SHP77 (cell line): Measurements from ENCODE around the gene KCNH2.

Experiments
- DNase-seq, 2 experiments: peaks; one replicate each; lab custom pipeline; 2025; lab: John Stamatoyannopoulos, UW

KCNH2 gene

DNA sequence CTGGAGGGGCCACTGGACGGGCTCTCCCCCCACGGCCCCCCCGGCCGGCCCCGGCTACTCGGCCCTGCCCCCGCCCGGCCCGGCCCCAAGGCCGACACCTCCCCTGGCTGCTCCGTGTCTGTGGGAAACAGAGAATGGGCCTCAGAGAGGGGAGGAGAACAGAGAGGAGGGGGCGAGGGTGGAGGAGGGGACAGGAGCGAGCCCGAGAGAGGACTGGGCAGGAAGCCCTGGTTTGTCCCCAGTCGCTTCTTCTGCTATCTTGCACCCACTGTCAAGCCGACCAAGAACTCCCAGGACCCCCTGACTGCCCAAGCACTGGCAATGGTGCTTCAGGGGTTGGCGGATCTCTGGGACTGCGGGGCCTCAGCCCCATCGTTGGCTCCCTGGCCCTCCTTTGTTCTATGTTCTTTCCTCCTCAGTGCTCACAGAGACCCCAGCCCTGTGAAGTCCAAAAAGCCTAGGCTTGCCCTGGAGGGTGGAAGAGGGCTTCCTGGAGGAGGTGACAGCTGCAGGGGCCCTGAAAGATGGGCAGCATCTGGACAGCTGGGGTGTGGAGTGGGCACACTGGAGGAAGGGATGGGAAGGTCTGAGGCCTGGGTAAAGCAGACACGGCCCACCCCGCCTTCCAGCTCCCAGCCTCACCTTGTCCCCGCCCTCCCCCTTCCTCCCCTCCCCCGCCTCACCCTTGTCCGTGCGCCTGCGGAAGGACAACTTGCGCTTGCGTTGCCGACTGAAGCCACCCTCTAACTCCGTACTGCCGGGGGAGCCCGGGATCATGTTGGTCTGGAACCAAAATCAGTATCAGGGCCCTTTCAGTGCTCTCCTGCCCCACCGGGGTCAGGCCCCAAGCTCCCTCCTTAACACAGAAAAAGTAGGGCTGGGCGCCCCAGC is 30.1 kb downstream of the KCNH2 start:
- DNase-seq = no peak

DNA sequence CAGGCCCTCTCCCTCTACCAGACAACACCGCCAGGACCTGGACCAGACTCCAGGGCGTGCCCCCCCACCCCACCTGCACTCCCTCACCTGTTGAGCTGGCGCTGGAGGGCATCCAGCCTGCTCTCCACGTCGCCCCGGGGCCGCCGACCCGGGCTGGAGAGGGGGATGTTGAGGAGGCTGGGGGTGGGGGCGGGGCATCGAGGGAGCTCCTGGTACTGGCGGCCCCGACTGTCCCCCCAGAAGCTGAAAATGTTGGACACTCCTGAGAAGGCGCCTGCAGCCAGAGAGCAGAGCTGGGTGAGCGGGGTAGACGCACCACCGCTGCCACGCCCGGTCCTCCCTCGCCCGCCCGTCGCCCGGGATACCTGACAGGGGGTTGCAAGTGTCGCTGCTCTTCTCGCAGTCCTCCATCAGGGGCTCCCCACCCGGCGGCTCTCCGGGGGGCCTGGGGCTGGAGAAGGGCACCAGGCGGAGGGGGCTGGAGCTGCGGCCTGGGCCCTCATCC is 30.8 kb downstream of the KCNH2 start:
- DNase-seq = no peak

DNA sequence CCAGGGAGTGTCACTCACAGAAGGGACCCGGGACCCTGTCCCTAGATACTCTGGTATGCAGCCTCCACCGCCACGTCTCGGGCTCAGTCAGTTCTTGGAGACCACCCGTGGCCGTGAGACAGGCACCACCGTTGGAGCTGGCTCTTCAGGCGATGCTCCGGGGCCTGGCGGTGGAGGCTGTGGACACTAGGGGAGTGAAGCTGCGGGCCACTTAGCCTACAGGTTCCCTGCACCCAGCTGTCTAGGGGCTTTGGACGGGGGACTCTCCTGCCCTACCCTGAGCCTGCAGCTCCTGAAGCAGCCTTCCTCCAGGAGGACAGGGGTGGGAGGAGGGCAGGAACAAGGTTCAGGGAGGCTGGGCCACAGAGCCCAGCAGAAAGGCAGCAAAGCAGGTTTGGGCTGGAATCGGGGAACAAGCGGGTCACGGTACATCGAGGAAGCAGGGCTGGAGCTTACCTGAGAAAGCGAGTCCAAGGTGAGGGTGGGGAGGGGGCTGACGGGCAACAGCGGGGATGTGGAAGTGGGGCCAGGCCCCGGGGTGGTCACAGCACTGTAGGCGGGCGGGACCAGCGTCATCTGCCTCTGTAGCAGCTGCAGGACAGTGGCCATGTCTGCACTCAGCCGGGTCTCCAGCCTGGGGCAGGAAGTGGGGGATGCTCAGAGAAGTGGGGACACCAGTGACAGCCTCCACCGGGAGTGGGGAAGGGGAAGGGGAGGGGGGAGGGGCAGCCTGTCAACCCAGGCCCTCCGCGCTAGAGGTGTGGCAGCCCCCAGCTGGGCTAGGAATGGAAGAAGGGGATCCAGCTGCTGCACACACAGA is 31.5 kb downstream of the KCNH2 start:
- DNase-seq = no peak

DNA sequence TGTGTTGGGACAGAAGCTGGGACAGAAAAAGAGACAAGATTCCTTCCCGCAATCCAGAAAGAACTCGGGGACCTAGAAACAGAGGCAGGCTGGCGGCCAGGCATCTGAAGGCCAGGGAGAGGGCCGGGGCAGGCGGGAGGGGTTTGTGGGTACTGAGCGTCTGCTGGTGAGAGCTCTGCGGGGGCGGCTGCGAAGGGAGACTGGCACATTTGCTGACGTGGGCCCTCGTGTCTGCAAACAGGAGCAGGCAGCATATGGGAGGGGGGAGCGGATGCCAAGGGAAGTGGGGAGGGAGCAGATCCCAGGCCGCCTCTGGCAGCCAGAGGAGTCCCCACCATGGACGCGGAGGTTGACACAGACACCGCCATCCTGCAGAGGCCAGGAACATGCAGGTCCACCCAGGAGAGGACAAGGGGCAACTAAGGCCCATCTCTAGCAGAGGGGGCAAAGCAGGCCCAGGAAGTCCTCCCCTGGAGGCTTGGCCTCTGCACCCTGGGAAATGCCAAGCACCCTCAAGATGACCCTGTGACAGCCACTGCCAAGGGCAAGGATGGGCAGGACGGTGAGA is 32.2 kb downstream of the KCNH2 start:
- DNase-seq = no peak

DNA sequence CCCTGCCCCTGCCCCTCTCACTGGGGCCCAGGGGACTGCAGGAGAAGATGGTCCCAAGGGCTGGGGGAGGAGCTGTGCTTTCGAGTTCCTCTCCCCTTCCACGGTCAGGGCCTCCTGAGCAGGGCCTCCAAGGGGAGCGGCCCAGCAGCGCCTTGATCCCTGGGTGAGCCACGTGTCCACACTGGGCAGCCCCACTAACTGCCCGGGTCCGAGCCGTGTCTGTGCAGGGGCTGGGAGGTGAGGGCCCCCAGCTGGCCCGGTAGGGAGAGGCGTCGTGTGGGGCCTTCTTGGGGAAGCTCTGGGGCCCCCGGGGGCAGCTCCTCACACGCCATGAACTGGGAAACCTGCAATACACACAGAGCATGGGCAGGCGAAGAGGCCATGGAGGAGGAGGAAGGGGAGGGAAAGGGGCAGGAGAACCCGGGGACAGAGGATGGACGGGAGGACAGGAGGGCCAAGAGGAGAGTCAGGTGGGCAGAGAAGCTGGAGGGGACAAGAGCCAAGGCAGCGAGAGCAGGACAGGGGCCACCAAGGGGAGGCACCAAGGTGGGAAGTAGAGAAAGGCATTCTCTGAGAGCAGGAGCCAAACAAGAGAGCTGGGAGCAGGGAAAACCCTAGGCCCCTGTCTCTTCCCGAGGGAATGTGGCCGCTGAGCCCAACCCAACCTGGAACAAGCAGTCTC is 32.8 kb downstream of the KCNH2 start:
- no peak for DNase-seq

DNA sequence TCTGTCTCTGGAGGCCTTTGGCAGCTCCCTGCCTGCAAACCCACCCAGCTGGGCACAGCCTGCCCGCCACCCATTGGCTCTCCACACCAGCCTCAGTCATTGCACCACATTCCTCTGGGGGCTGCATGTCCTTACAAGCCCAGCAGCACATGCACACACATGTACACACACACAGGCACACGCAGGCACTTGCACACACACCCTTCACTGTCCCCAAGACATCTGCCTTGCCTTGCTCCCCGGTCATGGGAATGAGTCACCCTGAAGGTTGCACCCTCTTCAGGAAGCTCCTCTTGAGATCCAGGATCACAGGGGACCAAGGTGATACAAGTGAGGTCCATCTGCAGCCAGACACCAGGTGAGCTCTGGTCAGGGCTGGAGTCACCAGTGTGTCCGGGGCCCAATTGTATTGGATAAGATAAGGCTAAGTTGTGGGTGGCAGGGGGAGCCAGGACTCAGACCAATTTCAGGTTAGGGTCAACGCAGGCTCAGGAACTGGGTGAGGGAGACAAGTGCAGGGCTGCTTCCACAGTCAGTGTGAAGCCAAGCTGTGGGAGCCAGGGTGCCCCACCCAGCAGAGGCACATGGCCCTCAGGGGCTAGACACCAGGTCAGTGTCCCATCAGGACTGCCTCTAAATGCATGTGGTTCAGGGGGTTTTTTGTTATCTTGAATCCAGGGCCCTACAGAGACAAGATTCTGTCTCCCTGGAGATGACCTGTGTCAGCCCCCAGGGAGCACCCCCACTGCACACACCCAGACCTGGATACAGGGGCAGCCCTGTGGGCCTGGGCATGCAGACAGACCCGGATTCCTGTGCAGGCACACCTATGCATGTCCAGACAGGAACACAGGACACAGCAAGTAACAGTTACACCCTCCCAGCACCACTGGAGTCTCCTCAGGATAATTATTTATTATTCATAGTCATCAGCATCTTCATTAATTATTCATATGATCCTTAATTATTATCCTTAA is 33.8 kb downstream of the KCNH2 start:
- DNase-seq = no peak

DNA sequence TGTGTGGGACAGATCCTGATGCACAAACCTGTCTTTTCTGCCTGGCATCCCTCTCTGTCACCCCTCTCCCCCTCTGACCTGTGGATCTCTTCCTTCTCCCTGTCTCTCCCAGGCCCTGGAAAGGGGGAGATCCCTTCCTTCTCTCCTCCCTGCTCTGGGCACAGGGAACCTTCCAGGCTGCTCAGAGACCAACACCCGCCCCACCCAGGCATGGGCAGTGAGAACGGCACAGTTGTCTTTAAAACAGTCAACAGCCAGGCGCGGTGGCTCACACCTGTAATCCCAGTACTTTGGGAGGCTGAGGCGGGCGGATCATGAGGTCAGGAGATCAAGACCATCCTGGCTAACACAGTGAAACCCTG is 34.7 kb downstream of the KCNH2 start:
- DNase-seq = no peak

DNA sequence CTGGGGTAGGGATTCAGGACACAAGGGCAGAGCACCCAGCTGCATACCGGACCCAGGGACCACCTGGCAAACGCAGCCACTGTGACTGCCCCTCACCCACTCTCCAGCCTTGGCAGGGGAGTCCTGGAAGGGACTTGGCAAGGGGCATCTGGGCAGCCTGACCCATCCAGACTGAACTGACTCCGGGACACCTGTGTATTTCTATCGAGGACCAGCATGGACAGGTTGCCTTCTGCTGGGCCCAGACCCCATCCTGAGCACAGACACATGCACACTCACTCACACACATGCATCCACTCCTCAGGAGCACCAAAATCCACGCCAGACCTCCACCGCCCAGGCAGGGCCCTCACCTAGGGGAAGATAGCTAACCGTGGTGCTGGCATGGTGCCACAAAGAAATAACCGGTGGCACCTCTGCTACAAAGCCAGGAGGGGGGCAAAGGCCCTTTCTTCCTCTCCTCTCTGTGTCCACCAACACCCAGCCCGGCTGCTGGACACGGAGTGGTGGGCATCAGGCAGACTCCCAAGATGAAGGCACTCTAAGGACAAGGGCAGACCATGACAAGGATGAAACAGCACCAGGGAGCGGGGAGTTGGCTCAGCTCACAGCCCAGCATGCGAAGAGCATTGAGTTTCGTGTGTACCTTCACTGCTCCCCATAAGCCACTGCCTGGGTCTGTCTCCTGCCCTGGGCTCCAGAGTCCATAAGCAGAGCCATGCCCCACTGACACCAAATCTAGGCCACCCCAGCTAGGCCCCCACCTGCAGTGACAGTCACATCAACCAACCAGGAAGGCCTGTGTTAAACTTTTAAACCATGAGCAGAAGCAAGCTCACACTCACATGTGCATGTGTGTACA is 35.3 kb downstream of the KCNH2 start:
- DNase-seq = no peak

DNA sequence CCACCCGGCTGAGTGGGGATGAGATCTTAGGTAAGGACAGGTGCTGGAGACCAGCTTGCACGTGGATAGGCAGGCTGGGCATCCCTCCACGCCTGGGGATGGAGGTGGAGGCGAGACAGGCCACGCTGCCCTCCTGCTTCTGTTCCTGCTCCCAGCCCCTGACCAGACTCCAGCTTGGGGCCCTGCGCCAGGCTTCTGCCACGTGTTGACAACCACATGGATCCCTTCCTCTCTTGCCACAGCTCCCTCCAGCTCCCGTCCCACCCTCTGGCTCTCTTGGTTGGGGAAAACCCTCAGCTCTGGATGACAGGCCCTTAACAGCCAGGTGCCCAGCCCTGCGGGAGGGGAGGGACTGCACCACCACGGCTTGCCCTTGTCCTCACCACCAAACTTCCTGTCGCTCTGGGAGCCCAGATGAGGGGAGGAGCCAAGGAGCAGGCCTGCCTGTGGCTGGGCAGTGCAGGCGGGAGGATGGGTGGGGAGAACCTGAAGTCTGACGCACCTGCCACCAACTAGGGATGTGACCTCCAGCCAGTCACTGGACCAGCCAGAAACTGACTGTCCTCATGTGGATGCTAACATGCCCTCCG is 36.0 kb downstream of the KCNH2 start:
- peak; percentile 9 to 46 for DNase-seq

DNA sequence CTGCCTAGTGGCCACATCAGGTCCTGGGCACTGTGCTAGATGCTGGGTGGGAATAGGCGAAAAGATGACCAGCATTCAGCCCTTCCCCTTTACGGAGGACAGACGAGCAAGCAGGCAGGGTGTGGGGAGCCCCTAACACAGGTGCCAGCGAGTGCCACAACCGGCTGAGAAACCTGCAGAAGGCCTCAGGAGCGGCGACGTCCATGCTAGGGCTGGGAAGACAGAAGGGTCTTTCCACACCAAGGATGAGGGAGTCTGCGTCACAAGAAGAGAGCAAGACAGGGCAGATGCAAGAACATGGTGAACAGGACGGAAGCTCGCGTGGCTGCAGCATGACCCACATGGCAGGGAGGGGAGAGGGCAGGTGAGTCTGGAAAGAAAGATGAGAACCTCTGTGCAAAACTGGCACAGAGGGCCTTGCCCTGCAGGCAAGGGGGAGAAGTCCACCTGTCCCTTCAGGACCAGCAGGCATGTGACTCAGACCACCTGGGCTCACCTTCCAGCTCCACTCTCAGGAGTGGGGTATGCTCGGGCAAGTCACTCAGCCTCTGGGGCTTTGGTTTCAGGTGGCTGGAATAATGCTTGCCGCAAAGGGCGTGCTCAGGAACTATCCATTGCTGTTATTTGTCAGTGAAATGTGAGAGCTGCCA is 36.6 kb downstream of the KCNH2 start:
- DNase-seq = no peak

DNA sequence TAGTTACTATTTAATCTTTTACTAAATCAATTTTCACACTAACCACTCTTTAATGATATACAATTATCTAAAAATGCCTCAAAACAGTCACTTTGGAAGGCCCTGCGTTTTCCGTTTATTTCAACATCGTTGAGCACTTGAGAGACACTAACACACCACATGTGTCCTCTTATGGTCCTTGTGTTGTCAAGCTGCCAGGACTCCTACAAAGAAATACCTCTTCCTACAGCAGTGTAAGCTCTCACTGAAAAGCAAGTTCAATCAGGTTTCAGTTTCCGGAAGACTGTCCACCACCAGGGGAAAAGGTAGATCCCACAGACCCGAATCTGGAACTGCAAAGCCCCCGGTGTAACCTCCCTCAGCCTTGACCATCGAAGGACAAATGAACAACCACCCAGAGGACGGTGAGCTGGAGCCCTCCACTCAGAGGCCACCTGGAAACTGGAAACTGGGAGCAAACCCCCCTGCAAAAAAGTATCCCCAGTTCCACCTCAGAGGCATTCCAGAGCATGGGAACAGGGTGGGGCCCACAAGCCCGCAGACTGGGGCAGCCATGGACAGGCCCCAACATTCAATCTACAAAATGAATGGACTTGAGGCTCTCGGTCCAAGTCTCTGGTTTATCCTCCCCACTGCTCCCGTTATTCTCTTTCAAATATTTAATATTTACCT is 37.6 kb downstream of the KCNH2 start:
- no peak for DNase-seq

DNA sequence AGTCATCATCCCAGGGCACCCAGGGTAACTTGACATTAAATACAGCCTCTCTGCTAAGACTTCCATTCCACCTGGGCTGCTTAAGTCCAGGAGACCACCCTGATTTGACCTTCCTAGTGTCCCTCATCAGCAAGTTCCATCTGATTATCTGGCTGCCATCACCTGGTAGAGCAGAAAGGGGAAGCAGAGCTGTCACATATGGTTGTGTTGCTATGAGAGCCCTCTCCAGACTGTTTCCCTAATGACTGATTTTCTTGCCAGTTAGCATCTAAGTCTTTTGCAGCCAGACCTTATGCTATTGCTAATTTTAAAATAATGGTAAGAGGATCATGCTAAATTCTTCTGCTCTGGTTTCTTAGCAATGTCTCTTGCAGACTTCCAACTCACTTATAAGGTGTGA is 38.7 kb downstream of the KCNH2 start:
- no peak for DNase-seq

DNA sequence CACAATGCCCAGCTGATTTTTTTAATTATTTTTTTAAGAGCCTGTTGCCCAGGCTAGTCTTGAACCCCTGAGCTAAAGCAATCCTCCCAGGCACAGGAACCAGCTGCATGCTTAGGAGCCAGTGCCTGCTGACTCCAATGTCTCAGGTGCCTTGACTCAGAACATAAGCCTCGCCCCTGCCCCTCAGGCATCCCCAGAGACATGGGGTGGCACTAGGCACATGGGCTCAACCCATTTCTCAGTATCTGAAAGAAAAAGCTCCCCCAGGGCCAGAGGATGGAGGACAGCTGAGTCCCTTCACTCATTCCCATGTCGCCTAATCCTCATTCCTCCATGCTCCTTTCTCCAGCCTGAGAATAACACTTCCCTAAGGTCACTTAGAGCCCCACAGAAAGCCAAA is 39.1 kb downstream of the KCNH2 start:
- no peak for DNase-seq

DNA sequence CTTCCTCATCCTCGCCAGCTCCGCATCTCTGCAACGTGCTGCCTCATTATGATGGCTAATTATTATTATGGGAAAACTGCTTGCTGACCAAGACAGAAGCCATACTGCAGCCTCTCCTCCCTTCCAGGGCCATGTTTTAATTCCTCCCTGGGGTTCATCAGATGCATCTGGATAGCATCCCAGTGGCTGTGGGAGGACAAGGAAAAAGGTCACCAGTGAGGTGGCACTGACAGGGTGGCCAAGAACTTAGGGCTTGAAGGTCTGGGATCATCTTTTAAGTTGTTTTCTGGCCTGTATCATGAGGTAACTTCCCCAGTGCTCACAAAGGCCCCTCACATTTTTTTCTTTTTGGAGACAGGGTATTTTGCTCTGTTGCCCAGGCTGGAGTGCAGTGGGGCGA is 39.6 kb downstream of the KCNH2 start:
- DNase-seq = no peak

DNA sequence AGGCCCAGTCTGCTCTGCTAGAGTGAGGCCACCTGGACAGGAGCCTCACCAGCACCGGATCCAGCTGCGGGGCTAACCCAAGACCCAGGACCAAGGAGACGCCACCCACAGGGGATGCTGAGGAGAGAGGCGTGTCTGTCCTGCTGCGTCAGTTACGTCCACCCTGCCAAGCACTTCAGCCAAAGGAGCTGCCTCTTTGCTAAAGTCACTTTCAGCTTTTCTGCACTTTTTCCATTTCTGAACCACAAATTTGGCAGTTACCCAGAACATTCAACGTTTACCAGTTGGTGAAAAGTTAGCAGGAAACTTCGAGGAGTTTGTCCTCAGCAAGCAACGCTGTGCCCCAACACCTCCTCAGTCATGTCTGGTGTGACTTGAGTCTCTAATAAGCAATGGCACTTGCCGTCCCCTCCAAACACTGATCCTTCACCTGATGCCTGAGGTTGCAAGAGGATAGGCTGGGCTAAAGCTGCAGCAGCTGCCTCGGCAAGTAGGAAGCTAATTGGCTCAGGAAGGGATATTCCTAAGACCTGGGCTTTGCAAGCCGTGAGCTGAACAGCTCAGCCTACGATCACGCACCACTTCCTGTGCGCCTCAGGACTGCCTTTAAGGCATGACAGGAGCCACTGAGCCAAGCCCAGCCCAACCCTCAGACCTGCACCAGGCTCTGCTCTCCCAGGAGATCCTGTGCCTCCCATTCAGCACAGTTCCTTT is 40.1 kb downstream of the KCNH2 start:
- DNase-seq = peak; percentile 4 to 31

DNA sequence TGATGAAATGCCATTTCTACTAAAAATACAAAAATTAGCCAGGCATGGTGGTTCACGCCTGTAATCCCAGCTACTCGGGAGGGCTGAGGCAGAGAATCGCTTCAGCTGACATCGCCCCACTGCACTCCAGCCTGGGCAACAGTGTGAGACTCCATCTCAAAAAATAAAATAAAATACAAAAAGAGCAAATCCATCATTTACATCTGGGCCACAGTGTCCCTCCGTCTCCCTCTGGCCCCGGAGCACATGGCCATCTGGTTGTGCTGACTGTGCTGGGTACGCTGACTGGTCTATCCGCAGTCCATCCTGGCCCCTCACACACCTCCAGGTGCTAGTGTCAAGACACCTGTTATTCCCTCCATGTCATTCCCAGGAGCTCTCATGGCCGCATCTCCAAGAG is 42.1 kb downstream of the KCNH2 start:
- DNase-seq = no peak

DNA sequence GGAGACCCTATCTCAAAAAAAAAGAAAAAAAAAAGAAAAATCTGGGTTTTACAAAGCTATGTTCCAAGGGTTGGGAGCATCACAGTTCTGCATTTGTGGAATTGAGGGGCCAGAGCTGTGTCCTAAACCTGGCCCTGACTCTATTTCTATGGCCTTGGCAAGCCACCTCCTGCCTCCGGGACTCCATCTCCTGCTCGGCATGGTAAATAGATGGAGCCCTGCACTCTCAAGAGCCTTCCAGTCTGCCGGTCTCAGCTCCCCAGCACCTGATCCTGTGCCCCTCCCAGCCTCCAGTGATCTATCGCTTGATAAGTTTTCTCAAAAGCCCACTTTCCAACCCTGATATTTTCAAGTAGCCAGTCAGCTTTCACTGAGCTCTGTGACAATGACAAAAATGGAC is 43.0 kb downstream of the KCNH2 start:
- DNase-seq = no peak
